ENCODE data around the gene AFAP1.
A peak's percentile ranks its signal among the peaks of the same experiment; 100 is the strongest.

AFAP1 gene

DNA sequence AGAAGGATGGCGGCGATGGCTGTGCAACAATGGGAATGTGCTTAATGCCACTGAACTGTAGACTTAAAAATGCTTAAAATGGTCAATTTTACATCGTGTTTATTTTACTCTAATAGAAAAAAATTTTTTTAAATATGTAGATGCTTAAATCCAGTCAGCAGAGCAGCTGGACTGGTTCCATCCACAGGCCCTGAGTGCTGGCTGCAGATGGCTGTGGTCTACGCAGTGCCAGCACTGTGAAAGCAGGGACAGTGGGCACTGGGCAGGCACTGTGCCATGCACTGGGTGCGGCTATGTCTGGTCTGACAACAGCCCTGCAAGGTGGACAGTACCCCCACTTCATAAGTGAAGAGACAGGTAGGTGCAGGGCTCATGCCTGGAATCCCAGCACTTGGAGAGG lies 175.2 kb downstream of the AFAP1 start:
- CTCF ChIA-PET: no interaction called here
- no peak for DNase-seq (ENCODE audit: extremely low spot score)
- POLR2A ChIA-PET: no interaction called here
- TF ChIP-seq ELF4 (IDR thresholded peaks at IDR 0.05): no peak
- no peak for TF ChIP-seq TARDBP (IDR thresholded peaks at IDR 0.05)
- TF ChIP-seq SP1 (IDR thresholded peaks at IDR 0.05): no peak
- TF ChIP-seq ARNT (IDR thresholded peaks at IDR 0.05): no peak
- no peak for TF ChIP-seq FOXA1 (IDR thresholded peaks at IDR 0.05)
- TF ChIP-seq CTBP1 (IDR thresholded peaks at IDR 0.05; ENCODE audit: borderline replicate concordance): no peak
- TF ChIP-seq FOXM1 (IDR thresholded peaks at IDR 0.05; ENCODE audit: borderline replicate concordance): no peak
- no peak for TF ChIP-seq LEF1 (IDR thresholded peaks at IDR 0.05; ENCODE audit: borderline replicate concordance)
- TF ChIP-seq HDGF (IDR thresholded peaks at IDR 0.05; ENCODE audit: borderline replicate concordance): no peak
- TF ChIP-seq, protein P1, sequence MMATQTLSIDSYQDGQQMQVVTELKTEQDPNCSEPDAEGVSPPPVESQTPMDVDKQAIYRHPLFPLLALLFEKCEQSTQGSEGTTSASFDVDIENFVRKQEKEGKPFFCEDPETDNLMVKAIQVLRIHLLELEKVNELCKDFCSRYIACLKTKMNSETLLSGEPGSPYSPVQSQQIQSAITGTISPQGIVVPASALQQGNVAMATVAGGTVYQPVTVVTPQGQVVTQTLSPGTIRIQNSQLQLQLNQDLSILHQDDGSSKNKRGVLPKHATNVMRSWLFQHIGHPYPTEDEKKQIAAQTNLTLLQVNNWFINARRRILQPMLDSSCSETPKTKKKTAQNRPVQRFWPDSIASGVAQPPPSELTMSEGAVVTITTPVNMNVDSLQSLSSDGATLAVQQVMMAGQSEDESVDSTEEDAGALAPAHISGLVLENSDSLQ (IDR thresholded peaks at IDR 0.05): no peak
- TF ChIP-seq L3MBTL2 (conservative IDR thresholded peaks at IDR 0.05): no peak
- no peak for TF ChIP-seq SUZ12 (IDR thresholded peaks at IDR 0.05)
- no peak for TF ChIP-seq BHLHE40 (IDR thresholded peaks at IDR 0.05; ENCODE audit: borderline replicate concordance)
- TF ChIP-seq ZNF384 (IDR thresholded peaks at IDR 0.05): no peak
- no peak for TF ChIP-seq FOXK2 (IDR thresholded peaks at IDR 0.05)
- TF ChIP-seq NFRKB (IDR thresholded peaks at IDR 0.05): no peak

DNA sequence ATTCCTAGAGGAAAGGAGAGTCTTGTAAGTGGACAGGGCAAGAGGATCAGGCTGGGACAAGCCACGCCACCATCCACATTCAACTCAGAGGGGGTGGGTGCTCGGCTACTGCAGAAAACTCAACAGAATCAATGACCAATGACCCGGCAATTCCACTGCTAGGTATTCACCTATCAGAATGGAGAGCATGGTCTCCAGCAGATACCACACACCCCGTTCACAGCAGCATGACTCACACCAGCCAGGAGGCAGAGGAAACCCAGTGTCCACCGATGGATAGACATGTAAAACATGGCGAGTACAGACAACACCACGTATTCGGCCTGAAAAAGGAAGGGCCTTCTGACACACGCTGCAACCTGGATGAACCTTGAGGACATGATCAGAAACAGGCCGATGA lies 175.9 kb downstream of the AFAP1 start:
- no peak for TF ChIP-seq SUZ12 (IDR thresholded peaks at IDR 0.05)
- no peak for TF ChIP-seq L3MBTL2 (conservative IDR thresholded peaks at IDR 0.05)
- TF ChIP-seq ZNF384 (IDR thresholded peaks at IDR 0.05): no peak
- no peak for TF ChIP-seq HDGF (IDR thresholded peaks at IDR 0.05; ENCODE audit: borderline replicate concordance)
- TF ChIP-seq SP1 (IDR thresholded peaks at IDR 0.05): no peak
- TF ChIP-seq FOXM1 (IDR thresholded peaks at IDR 0.05; ENCODE audit: borderline replicate concordance): no peak
- TF ChIP-seq BHLHE40 (IDR thresholded peaks at IDR 0.05; ENCODE audit: borderline replicate concordance): no peak
- no peak for TF ChIP-seq FOXA1 (IDR thresholded peaks at IDR 0.05)
- no peak for TF ChIP-seq NFRKB (IDR thresholded peaks at IDR 0.05)
- no peak for TF ChIP-seq TARDBP (IDR thresholded peaks at IDR 0.05)
- no peak for TF ChIP-seq FOXK2 (IDR thresholded peaks at IDR 0.05)
- TF ChIP-seq ARNT (IDR thresholded peaks at IDR 0.05): no peak
- TF ChIP-seq, protein P1 (IDR thresholded peaks at IDR 0.05): no peak
- no peak for TF ChIP-seq CTBP1 (IDR thresholded peaks at IDR 0.05; ENCODE audit: borderline replicate concordance)
- TF ChIP-seq ELF4 (IDR thresholded peaks at IDR 0.05): no peak
- no peak for TF ChIP-seq LEF1 (IDR thresholded peaks at IDR 0.05; ENCODE audit: borderline replicate concordance)
- CTCF ChIA-PET: no interaction called here
- DNase-seq (ENCODE audit: extremely low spot score): no peak
- POLR2A ChIA-PET: no interaction called here

DNA sequence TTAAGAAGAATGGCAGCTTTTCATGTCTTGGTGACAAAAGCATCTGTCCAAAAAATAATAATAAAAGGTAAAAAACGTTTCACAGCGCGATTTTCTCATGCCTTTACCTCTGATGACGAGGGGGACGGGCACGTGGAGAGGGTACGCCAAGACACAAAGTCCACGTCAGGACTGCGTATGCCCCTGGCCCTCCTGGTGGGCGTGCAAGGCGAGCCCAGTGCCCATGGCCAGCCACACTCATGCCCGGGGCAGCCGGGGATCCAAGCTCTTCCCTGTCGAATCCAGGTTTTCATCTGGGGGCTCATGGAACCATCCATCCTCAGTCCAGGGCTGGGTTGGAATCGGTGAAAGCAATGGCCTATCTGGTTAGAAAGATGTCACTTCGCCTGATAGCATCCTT lies 176.6 kb downstream of the AFAP1 start:
- CTCF ChIA-PET: no interaction called here
- DNase-seq (ENCODE audit: extremely low spot score): no peak
- POLR2A ChIA-PET: interaction anchor here (0.6 kb wide), 1 partner anchor 266 kb away, joined by 3 read pairs; no protein-coding TSS in a partner anchor
- TF ChIP-seq ELF4 (IDR thresholded peaks at IDR 0.05) (no peak), FOXM1 (IDR thresholded peaks at IDR 0.05; ENCODE audit: borderline replicate concordance) (no peak), ZNF384 (IDR thresholded peaks at IDR 0.05) (no peak), LEF1 (IDR thresholded peaks at IDR 0.05; ENCODE audit: borderline replicate concordance) (no peak), SUZ12 (IDR thresholded peaks at IDR 0.05) (no peak)

DNA sequence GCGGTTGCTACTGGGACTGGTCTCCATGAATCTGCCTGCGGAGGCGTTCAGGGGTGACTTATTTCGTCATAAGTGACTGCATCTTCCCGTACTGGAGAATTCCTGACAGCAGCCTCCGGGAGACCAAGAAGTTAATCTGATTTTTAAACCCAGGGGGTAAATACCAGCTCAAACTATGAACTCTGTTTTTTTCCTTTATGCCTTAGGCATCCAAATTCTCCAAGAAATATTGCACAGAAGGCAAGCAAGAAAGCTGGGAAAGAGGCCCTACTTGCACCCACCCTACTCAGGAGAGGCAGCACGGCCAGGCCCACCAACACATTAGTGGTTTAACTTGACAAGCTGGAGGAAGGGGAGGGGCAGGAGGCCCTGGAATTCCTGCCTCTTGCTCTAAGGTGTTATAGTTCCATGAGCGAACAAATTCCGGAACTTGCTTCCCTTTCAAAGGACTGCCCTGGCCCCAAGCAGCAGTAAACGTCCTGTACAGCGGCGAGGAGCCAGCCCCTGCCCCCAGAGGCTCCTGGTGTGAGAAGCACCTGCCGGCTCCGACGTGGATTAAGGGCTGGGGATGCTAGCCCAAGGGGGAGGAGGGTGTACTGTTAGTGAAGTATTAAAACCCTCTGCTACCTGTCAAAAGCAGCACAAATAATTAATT lies 177.2 kb downstream of the AFAP1 start:
- no peak for DNase-seq (ENCODE audit: extremely low spot score)
- ChIA-PET POLR2A (interaction anchor here (0.6 kb wide), 1 partner anchor 265 kb away, joined by 3 read pairs; no protein-coding TSS in a partner anchor), CTCF (interaction anchor here (0.6 to 2.2 kb wide), 8 partner anchors 9 to 1001 kb away, joined by 3 to 16 read pairs (median 3); no protein-coding TSS in a partner anchor)
- TF ChIP-seq L3MBTL2 (conservative IDR thresholded peaks at IDR 0.05) (no peak), HDGF (IDR thresholded peaks at IDR 0.05; ENCODE audit: borderline replicate concordance) (no peak), CTBP1 (IDR thresholded peaks at IDR 0.05; ENCODE audit: borderline replicate concordance) (no peak), BHLHE40 (IDR thresholded peaks at IDR 0.05; ENCODE audit: borderline replicate concordance) (no peak), NFRKB (IDR thresholded peaks at IDR 0.05) (no peak), ARNT (IDR thresholded peaks at IDR 0.05) (no peak), FOXA1 (IDR thresholded peaks at IDR 0.05) (no peak), ELF4 (IDR thresholded peaks at IDR 0.05) (no peak), FOXM1 (IDR thresholded peaks at IDR 0.05; ENCODE audit: borderline replicate concordance) (no peak), TARDBP (IDR thresholded peaks at IDR 0.05) (no peak), SP1 (IDR thresholded peaks at IDR 0.05) (no peak), ZNF384 (IDR thresholded peaks at IDR 0.05) (no peak), LEF1 (IDR thresholded peaks at IDR 0.05; ENCODE audit: borderline replicate concordance) (no peak)
- TF ChIP-seq, protein P1 (IDR thresholded peaks at IDR 0.05): no peak

DNA sequence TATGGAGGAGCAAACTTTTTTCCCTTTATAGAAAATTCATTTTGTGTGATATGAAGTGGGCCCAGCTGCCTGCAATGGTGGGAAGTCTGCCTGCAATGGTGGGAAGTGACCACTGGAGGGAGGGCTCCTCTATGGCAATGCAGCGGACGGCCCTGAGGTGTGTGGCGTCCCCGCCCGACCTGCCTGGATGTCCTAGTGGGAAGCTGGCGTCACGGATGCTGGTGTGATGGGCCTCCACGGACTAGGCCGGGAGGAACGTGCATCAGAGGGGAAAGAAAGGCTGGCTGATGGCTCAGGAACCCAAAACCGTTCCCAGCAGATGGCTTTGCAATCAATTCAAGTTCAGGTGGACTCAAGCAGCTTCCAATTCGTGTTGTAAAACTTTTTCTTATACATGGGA lies 177.9 kb downstream of the AFAP1 start:
- peak; percentile 87 for DNase-seq (ENCODE audit: extremely low spot score)
- POLR2A ChIA-PET: no interaction called here
- CTCF ChIA-PET: interaction anchor here (0.6 to 2.2 kb wide), 9 partner anchors 9 to 1001 kb away, joined by 3 to 16 read pairs (median 3); no protein-coding TSS in a partner anchor
- TF ChIP-seq SUZ12 (IDR thresholded peaks at IDR 0.05): no peak

DNA sequence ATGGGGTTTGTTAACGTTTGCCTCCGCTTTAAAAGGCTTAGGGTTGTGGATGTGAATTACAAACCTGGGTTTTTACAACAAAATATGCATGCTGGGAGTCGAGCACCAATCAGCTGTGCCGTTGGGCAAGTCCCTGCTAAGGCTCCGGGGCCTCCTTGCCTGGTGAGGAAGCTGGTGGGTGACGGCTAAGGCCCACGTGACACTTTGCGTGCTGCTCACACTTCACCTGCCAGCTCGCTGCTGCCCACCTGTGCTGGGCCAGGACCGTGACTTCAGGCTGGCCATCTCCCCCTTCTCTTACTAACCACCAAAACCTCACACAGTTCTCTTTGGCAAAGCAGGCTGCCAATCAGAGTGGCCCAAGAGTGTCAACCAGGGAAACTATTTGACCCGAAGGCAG lies 178.3 kb downstream of the AFAP1 start:
- no peak for TF ChIP-seq FOXA1 (IDR thresholded peaks at IDR 0.05)
- no peak for TF ChIP-seq FOXK2 (IDR thresholded peaks at IDR 0.05)
- no peak for TF ChIP-seq ELF4 (IDR thresholded peaks at IDR 0.05)
- TF ChIP-seq SUZ12 (IDR thresholded peaks at IDR 0.05): no peak
- TF ChIP-seq, protein P1 (IDR thresholded peaks at IDR 0.05): no peak
- TF ChIP-seq SP1 (IDR thresholded peaks at IDR 0.05): no peak
- no peak for TF ChIP-seq FOXM1 (IDR thresholded peaks at IDR 0.05; ENCODE audit: borderline replicate concordance)
- no peak for TF ChIP-seq HDGF (IDR thresholded peaks at IDR 0.05; ENCODE audit: borderline replicate concordance)
- TF ChIP-seq CTBP1 (IDR thresholded peaks at IDR 0.05; ENCODE audit: borderline replicate concordance): no peak
- no peak for TF ChIP-seq ZNF384 (IDR thresholded peaks at IDR 0.05)
- CTCF ChIA-PET: interaction anchor here (0.7 to 2.2 kb wide), 5 partner anchors 14 to 1000 kb away, joined by 3 to 16 read pairs (median 4); no protein-coding TSS in a partner anchor
- POLR2A ChIA-PET: no interaction called here
- no peak for DNase-seq (ENCODE audit: extremely low spot score)
